ENCODE measurements around the gene LIMS2.

LIMS2 gene

GRCh38 chr2:127597046-127597983 lies 78.0 kb downstream of the LIMS2 start:
- DNase-seq, result no peak

- no peak for DNase-seq
These were observed 78.9 kb downstream of the LIMS2 start for GRCh38 chr2:127596311-127597045.

- no peak for DNase-seq
These were observed 81.2 kb downstream of the LIMS2 start for GRCh38 chr2:127594116-127594591.

- DNase-seq, result no peak
These were observed 81.9 kb downstream of the LIMS2 start for GRCh38 chr2:127593228-127594115.

GRCh38 chr2:127592761-127593227 lies 82.5 kb downstream of the LIMS2 start:
- DNase-seq, result no peak

GRCh38 chr2:127591221-127591923 lies 84.0 kb downstream of the LIMS2 start:
- DNase-seq, result peak; percentile 81

- no peak for DNase-seq
These were observed 84.7 kb downstream of the LIMS2 start for GRCh38 chr2:127590386-127591190.

GRCh38 chr2:127589841-127590240 lies 85.5 kb downstream of the LIMS2 start:
- no peak for DNase-seq

- DNase-seq, result no peak
These were observed 86.0 kb downstream of the LIMS2 start for GRCh38 chr2:127589358-127589757.
